Esophagus muscularis mucosa (tissue), 4 donors: Measurements from ENCODE around the gene NKX6-1.

Experiments used
- CTCF ChIP-seq, 3 experiments: fragments of 200-600 bp in 2 of 3; fragments of 450-650 bp in 1 of 3; sonication (generic) in 2 of 3; IDR thresholded peaks; one replicate each; pipeline ENCODE4 v1.5.1; 2017 to 2019; ENCODE audit warnings: antibody characterized with exemption in 3 of 3, mild to moderate bottlenecking in 2 of 3, moderate library complexity in 1 of 3
- EP300 ChIP-seq: sonication (generic); formaldehyde crosslinking; IDR thresholded peaks from one replicate; pipeline ENCODE4 v1.6.1; 2017; ENCODE audit warnings: antibody characterized with exemption
- POLR2A ChIP-seq: fragments of 450-650 bp; IDR thresholded peaks from one replicate; pipeline ENCODE4 v1.6.1; 2017; ENCODE audit warnings: antibody characterized with exemption, moderate library complexity, mild to moderate bottlenecking, low read depth
- POLR2AphosphoS5 ChIP-seq, 2 donors: sonication (generic); formaldehyde crosslinking; IDR thresholded peaks; one replicate each; pipeline ENCODE4 v1.6.1; 2017; ENCODE audit warnings: antibody characterized with exemption in 2 of 2

DNA sequence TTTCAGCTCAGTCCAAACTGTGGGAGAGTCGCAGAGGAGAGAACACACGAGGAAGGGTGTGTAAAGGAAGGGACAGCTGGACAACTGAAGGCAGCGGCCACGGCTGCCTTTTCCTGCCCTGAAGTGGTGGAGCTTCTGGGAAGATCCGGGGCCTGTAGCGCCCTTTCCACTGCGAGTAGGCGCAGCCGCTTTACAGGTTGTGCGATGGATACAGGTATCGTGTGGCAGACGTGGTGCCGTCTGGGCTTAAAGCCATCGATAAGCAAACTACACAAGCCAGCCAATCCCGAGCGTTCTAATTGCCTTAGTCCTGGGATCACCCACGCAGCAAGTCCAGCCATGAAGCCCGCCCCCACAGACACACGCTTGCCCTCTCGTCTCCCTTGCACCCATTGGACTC, 15.4 kb downstream of the NKX6-1 start:
- TF ChIP-seq CTCF (IDR thresholded peaks at IDR 0.05) (no peak), POLR2AphosphoS5 (IDR thresholded peaks at IDR 0.05) (no peak), POLR2A (no peak), EP300 (no peak)
